Parathyroid adenoma (tissue), 2 donors: ENCODE data around the gene ELN.
"Not testable (repeated sequence)": the region's sequence is repeated elsewhere in the genome, so short reads cannot be mapped to it uniquely, and the experiment has no call there.

Experiments
- H2AFZ ChIP-seq: fragments of 300-600 bp; sonication (generic); one replicate; pipeline ENCODE4 v1.7.0; 2017; ENCODE audit warnings: antibody characterized with exemption, mild to moderate bottlenecking
- H3K27ac ChIP-seq: fragments of 300-600 bp; sonication (generic); one replicate; pipeline ENCODE4 v1.7.0; 2017
- H3K27me3 ChIP-seq: fragments of 300-600 bp; sonication (generic); one replicate; pipeline ENCODE4 v1.7.0; 2017; ENCODE audit warnings: low read length; ENCODE audit not compliant: control insufficient read depth, insufficient read depth
- H3K36me3 ChIP-seq: fragments of 300-600 bp; sonication (generic); one replicate; pipeline ENCODE4 v1.7.0; 2017; ENCODE audit warnings: low read length; ENCODE audit not compliant: control insufficient read depth, insufficient read depth
- H3K4me1 ChIP-seq: fragments of 300-600 bp; sonication (generic); one replicate; pipeline ENCODE4 v1.7.0; 2017; ENCODE audit warnings: control low read depth
- H3K4me2 ChIP-seq: fragments of 300-600 bp; sonication (generic); one replicate; pipeline ENCODE4 v1.7.0; 2017; ENCODE audit warnings: low read length
- H3K4me3 ChIP-seq: fragments of 300-600 bp; sonication (generic); one replicate; pipeline ENCODE4 v1.7.0; 2017; ENCODE audit warnings: low read depth, low read length
- H3K79me2 ChIP-seq: fragments of 300-600 bp; sonication (generic); one replicate; pipeline ENCODE4 v1.7.0; 2017; ENCODE audit warnings: control low read depth
- H3K9ac ChIP-seq: fragments of 300-600 bp; sonication (generic); one replicate; pipeline ENCODE4 v1.7.0; 2017; ENCODE audit warnings: mild to moderate bottlenecking
- H3K9me3 ChIP-seq: fragments of 300-600 bp; sonication (generic); one replicate; pipeline ENCODE4 v1.7.0; 2017; ENCODE audit warnings: low read length; ENCODE audit not compliant: control insufficient read depth
- CTCF ChIP-seq: fragments of 300-600 bp; sonication (generic); IDR thresholded peaks from one replicate; pipeline ENCODE4 v1.7.0; 2017; ENCODE audit warnings: antibody characterized with exemption, mild to moderate bottlenecking
- donor health status: primary hyperparathyroidism.

The ELN gene

GRCh38 chr7:74009719-74010118, 18.3 kb upstream of the ELN start:
- H3K4me1 ChIP-seq, result no peaks in the 10 kb centered on the region

GRCh38 chr7:74010407-74010806, 17.6 kb upstream of the ELN start:
- Histone ChIP-seq H3K4me2 (no peak overlapping the region), H3K27me3 (no peaks in the 10 kb centered on the region), H3K27ac (no peak overlapping the region), H3K9me3 (no peaks in the 10 kb centered on the region), H3K79me2 (no peaks in the 10 kb centered on the region), H2AFZ (no peak overlapping the region), H3K36me3 (no peaks in the 10 kb centered on the region), H3K4me3 (no peak overlapping the region), H3K9ac (no peak overlapping the region), H3K4me1 (no peaks in the 10 kb centered on the region)
- no peak for TF ChIP-seq CTCF

More at GRCh38 chr7:74009719-74010118, 18.3 kb upstream of the ELN start:
- H2AFZ ChIP-seq, result no peak overlapping the region
- H3K9ac ChIP-seq, result no peak overlapping the region
- no peak overlapping the region for H3K27ac ChIP-seq
- no peak for TF ChIP-seq CTCF
- no peak overlapping the region for H3K4me2 ChIP-seq
- no peaks in the 10 kb centered on the region for H3K9me3 ChIP-seq
- no peaks in the 10 kb centered on the region for H3K36me3 ChIP-seq
- H3K4me3 ChIP-seq, result no peak overlapping the region
- no peaks in the 10 kb centered on the region for H3K79me2 ChIP-seq
- no peaks in the 10 kb centered on the region for H3K27me3 ChIP-seq

- H3K4me1 ChIP-seq, H3K4me3 ChIP-seq, H3K4me2 ChIP-seq, H3K36me3 ChIP-seq, H3K27ac ChIP-seq, H3K79me2 ChIP-seq, H2AFZ ChIP-seq, H3K9me3 ChIP-seq, H3K9ac ChIP-seq, H3K27me3 ChIP-seq: not testable (repeated sequence)
Measured at GRCh38 chr7:74011421-74011820, 16.6 kb upstream of the ELN start.

- H3K4me2 ChIP-seq, result no peak overlapping the region
- no peak for TF ChIP-seq CTCF
- no peaks in the 10 kb centered on the region for H3K4me1 ChIP-seq
- H3K4me3 ChIP-seq, result no peak overlapping the region
- no peak overlapping the region for H3K9ac ChIP-seq
- H3K9me3 ChIP-seq, result no peaks in the 10 kb centered on the region
- H2AFZ ChIP-seq, result no peak overlapping the region
- no peak overlapping the region for H3K27ac ChIP-seq
- H3K36me3 ChIP-seq, result no peaks in the 10 kb centered on the region
- no peaks in the 10 kb centered on the region for H3K27me3 ChIP-seq
- no peaks in the 10 kb centered on the region for H3K79me2 ChIP-seq
Measured at GRCh38 chr7:74012842-74013249, 15.1 kb upstream of the ELN start.

- TF ChIP-seq CTCF, result no peak
- Histone ChIP-seq H3K27ac (no peak overlapping the region), H2AFZ (no peak overlapping the region), H3K9ac (no peak overlapping the region), H3K4me3 (no peak overlapping the region), H3K4me1 (no peaks in the 10 kb centered on the region), H3K27me3 (no peaks in the 10 kb centered on the region), H3K79me2 (no peaks in the 10 kb centered on the region), H3K36me3 (no peaks in the 10 kb centered on the region), H3K4me2 (no peak overlapping the region), H3K9me3 (no peaks in the 10 kb centered on the region)
Measured at GRCh38 chr7:74013539-74014272, 14.3 kb upstream of the ELN start.
